DMS 273 (cell line): Measurements from ENCODE around the gene MRPL53.
A peak's percentile ranks its signal among the peaks of the same experiment; 100 is the strongest.
"Not testable (repeated sequence)": the region's sequence is repeated elsewhere in the genome, so short reads cannot be mapped to it uniquely, and the experiment has no call there.

Experiments
- DNase-seq: peaks from one replicate; lab custom pipeline; 2025; ENCODE audit not compliant: unreplicated experiment; lab: John Stamatoyannopoulos, UW

MRPL53 gene

DNA sequence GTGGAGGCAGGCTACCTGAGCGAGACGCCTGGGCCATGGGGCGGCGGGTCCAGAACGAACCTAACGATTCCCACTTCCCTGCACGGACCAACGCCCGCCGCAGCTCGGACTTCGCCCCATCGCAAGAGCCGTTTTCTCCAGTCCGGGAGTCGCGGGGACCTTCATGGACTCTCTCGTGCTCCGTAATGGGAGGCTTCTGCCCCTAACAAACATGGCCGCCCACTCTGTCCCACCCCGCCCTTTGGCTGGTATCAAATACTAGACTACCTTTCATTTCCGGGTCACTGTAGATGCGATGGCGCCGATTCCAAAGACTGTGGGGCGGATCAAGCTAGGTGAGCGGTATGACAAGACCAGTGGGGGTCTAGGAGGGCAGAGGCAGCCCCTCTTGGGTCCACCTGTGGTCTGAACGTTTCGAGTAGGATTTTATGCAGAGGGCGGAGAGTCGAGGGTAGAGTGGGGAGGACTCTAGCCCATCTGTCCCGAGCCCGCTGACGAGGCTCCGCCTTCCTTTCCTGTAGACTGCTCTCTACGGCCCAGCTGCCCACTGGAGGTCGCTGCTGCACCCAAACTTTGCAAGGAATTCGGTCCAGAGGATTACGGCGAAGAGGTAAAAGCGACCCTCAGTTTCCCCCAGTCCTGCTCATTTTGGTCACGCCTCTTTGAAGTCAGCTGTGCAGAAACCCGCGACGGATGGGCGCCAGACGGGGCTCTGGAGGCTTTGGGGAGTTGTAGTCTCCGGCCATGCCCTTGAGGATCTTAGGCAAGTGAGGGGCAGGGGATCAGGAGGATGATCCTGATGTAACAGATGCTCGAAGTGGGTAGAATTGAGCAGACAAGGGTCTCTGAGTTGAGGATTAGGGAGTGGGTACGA, 10.6 kb upstream of the MRPL53 start, which contains the start of the genes CCDC142 and TTC31:
CCDC142 (minus strand) TSS at position 198 of the 874 bp plus-strand sequence; CDS start at position 37, 161 bp downstream.
TTC31 (plus strand) TSS at position 281 of the 874 bp plus-strand sequence; CDS start at position 296, 15 bp downstream.
- DNase-seq, result peak; percentile 97

- peak; percentile 83 for DNase-seq
These were observed 9.7 kb upstream of the MRPL53 start for GRCh38 chr2:74481961-74482800.

DNA sequence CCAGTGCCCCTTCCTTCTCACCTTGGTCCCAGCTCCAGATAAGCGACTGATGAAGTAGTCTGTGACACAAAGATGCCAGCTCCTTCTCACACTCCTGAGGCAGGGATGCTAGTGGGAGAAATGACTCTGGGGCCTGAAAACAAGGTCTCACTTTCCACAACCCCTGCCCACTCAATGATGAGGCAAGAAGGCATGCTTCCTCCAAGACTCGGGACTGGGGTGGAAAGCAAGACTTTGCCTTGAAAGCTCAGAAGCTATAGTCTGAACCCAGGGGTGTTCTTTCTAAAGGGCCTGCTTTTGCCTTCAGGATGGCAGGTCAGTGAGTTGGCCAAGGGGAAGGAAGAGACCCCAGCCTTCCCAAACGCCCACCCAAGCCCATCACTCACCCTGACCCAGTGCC, 9.0 kb upstream of the MRPL53 start:
- no peak for DNase-seq

- no peak for DNase-seq
These were observed 2.4 kb upstream of the MRPL53 start for GRCh38 chr2:74474899-74475298.

DNA sequence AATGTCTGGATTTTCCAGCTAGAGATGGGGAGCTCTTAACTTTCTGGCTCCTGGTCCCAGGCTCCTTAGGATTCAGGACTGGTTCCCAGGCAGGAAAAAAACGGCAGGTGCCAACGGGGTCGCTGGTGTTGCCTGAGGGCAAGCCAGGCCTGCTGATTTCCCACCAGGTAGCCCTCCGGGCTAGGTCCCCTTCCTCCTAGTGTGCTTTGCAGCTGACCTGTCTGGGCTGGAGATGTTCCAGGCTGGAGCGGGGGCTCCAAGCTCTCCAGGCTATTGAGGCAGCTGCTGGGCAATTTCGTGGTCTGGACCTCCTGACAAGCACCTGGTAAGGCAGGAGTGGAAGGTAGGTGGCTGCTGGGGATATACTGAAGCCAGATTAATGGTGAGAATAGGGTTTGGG, 2.0 kb upstream of the MRPL53 start:
- DNase-seq, result no peak

DNA sequence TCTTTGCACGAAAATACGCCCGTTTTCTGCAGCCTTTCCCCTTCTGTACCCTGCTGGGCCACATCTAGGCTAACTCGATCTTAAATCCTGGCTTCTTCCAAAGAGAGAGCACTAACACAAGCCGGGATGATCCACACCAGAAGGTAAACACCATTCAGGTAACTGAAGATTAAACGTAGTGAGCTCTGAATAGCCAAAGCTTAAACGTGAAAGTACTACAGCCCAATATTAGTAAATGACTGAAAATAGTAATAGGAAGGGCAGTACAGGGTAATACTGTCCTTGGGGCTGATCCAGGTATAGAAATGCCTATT, 422 bp upstream of the MRPL53 start:
- no peak for DNase-seq

- no peak for DNase-seq
These were observed 981 bp downstream of the MRPL53 start for GRCh38 chr2:74471332-74472065.

- not testable (repeated sequence) for DNase-seq
These were observed 1.7 kb downstream of the MRPL53 start for GRCh38 chr2:74470742-74471141.

- no peak for DNase-seq
These were observed 8.1 kb downstream of the MRPL53 start for GRCh38 chr2:74464406-74464805.

- no peak for DNase-seq
These were observed 9.7 kb downstream of the MRPL53 start for GRCh38 chr2:74462786-74463105.

- DNase-seq, result no peak
These were observed 10.3 kb downstream of the MRPL53 start for GRCh38 chr2:74462054-74462785.

GRCh38 chr2:74461187-74462053, 11.1 kb downstream of the MRPL53 start:
- peak; percentile 48 for DNase-seq

DNA sequence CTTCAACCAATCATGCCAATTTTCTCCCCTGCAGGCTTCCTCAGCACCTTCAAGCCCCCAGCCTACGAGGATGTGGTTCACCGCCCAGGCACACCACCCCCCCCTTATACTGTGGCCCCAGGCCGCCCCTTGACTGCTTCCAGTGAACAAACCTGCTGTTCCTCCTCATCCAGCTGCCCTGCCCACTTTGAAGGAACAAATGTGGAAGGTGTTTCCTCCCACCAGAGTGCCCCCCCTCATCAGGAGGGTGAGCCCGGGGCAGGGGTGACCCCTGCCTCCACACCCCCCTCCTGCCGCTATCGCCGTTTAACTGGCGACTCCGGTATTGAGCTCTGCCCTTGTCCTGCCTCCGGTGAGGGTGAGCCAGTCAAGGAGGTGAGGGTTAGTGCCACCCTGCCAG, 12.3 kb downstream of the MRPL53 start:
- not testable (repeated sequence) for DNase-seq

DNA sequence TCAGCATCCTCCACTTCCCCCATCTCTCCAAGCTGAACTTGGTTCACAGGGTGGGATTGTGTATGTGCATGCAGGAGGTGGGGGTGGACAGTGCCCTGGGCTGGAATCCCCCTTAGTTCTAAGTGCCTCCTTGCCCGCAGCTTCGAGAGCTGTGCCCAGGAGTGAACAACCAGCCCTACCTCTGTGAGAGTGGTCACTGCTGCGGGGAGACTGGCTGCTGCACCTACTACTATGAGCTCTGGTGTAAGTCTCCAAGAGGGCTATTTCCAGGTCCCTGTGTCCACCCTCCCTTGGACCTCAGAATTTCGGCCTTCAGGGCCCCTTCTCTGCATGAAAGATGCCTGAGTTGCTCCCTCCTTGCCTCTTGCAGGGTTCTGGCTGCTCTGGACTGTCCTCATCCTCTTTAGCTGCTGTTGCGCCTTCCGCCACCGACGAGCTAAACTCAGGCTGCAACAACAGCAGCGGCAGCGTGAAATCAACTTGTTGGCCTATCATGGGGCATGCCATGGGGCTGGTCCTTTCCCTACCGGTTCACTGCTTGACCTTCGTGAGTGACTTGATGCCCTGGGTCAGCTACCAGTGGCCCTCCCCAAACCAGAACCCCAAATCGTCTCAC, 12.9 kb downstream of the MRPL53 start:
- DNase-seq, result not testable (repeated sequence)

DNA sequence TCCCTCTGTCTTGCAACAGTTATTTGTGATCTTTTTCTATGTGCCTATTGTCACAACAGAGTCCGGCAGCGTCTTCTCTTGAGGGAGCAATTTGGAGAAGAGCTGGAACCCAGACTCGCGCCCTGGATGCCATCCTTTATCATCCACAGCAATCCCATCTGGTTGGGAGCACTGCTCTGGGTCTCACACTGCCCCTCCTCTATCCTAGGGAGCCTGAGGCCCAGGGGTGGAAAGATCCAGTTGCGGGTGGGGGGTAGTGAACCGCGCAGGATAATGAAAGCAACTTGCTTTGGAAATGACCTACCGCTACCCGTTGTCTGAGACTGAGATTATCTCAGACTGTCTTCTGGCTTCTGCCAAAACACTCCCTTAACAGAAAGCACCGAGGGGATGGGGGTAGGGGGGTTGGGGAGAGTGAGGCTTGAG, 13.5 kb downstream of the MRPL53 start:
- DNase-seq, result peak; percentile 48

DNA sequence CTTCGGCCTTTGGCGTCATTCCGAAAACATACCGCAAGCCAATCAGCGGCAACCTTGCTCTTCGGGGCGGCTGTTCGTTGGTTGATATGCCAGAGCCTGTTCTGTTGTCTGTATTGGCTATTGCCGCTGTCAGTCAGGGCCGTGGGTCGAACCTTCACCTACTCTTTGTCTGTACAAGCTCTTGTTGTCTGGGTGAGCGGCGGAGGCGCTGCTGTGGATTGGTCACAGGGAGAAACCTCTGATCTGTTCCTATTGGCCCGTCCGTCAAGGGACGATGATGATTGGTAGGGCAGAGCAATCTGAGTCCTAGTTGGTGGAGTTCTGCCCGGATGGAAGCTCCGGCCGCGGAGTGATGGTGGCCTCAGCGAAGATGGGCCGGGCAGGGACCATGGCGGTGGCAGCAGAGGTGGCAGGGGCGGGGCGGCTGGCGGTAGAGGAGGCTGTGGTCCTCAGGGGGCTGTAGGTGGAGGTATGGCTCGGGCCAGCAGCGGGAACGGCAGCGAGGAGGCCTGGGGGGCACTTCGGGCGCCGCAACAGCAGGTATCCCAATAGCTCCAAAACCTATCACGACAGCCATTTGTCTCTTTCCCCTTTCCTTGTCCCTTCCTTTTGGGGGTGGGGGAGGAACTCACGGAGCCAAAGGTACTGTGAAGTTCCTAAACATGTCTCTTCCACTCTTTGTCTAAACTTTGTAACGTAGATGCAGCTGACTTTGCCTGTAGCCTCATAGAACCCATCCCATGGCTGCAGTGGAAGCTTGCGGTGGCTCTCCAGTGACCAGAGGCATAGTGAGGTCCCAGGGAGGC, 14.1 kb downstream of the MRPL53 start, which contains the start of gene WBP1:
WBP1 (plus strand) TSS at position 307 of the 806 bp plus-strand sequence; CDS start at position 472, 165 bp downstream.
- peak; percentile 100 for DNase-seq

- peak; percentile 85 for DNase-seq
These were observed 14.8 kb downstream of the MRPL53 start for GRCh38 chr2:74457549-74458131.

- no peak for DNase-seq
These were observed 15.3 kb downstream of the MRPL53 start for GRCh38 chr2:74457129-74457548.
